Panc1 (cell line): ENCODE data around the gene CNOT1. TPM values are rescaled to one million over a fixed set of nuclear protein-coding genes. Genes with fewer than 3 reads are reported as not detected.

Source experiments
- ATAC-seq: fragments of 200-7000 bp; cut with Tn5 transposase; 2 replicates; pipeline ENCODE4 v1.9.1; 2020; ENCODE audit warnings: mild to moderate bottlenecking, moderate library complexity
- BruUV-seq: library from RNA; stranded (reverse); fragments of 400-500 nt; replicated peaks from 2 replicates; lab custom pipeline; 2021; lab: Mats Ljungman, UMichigan
- CTCF ChIA-PET: fragments of 300-600 bp; sonication (Branson Sonifier 250); formaldehyde crosslinking; loops from one replicate; lab custom pipeline; 2022; ENCODE audit warnings: antibody characterized with exemption; lab: Charles Lee
- POLR2A ChIA-PET: fragments of 300-600 bp; sonication (Branson Sonifier 250); formaldehyde crosslinking; loops from one replicate; lab custom pipeline; 2022; ENCODE audit warnings: antibody characterized with exemption; lab: Charles Lee
- DNase-seq: peaks from one replicate; pipeline ENCODE4 v3.0.0-alpha.2; 2010; ENCODE audit warnings: low read depth, low spot score
- H3K27ac ChIP-seq: 2 replicates; pipeline ENCODE4 v1.5.1; 2011; ENCODE audit warnings: mild to moderate bottlenecking, low read length, inconsistent platforms
- H3K27me3 ChIP-seq: fragments of 200-500 bp; sonication (Bioruptor generic); 2 replicates; pipeline ENCODE4 v1.6.0; 2014; ENCODE audit warnings: low read length, inconsistent platforms; ENCODE audit not compliant: control insufficient read depth, insufficient read depth
- H3K36me3 ChIP-seq: fragments of 200-500 bp; sonication (Bioruptor generic); 2 replicates; pipeline ENCODE4 v1.5.1; 2014; ENCODE audit warnings: inconsistent platforms, mild to moderate bottlenecking, low read length, moderate library complexity; ENCODE audit not compliant: control insufficient read depth, insufficient read depth
- H3K4me1 ChIP-seq: 2 replicates; pipeline ENCODE4 v1.5.1; 2011; ENCODE audit warnings: inconsistent platforms, mild to moderate bottlenecking, low read length, moderate library complexity; ENCODE audit not compliant: control insufficient read depth, insufficient read depth
- H3K4me3 ChIP-seq, 2 experiments: 2 replicates each; pipeline ENCODE4 v1.5.1; 2011 to 2012; ENCODE audit warnings: low read depth in 2 of 2, low read length in 2 of 2, mild to moderate bottlenecking in 2 of 2, inconsistent platforms in 1 of 2, moderate library complexity in 1 of 2
- H3K9me3 ChIP-seq: fragments of 200-500 bp; sonication (Bioruptor generic); 2 replicates; pipeline ENCODE4 v1.5.1; 2014; ENCODE audit warnings: low read depth, mild to moderate bottlenecking, inconsistent platforms, low read length, moderate library complexity; ENCODE audit not compliant: control insufficient read depth, insufficient read depth
- POLR2AphosphoS5 ChIP-seq: IDR thresholded peaks from 2 replicates; pipeline ENCODE4 v1.6.1; 2012; ENCODE audit warnings: mild to moderate bottlenecking, low read depth, low read length, moderate library complexity
- SIN3A ChIP-seq: IDR thresholded peaks from 2 replicates; pipeline ENCODE4 v1.6.1; 2012; ENCODE audit warnings: low read depth, mild to moderate bottlenecking, low read length, moderate library complexity, borderline replicate concordance; ENCODE audit not compliant: insufficient read depth
- TCF7L2 ChIP-seq: IDR thresholded peaks from 2 replicates; pipeline ENCODE4 v1.6.1; 2011; ENCODE audit warnings: mild to moderate bottlenecking, low read depth, low read length, inconsistent platforms
- in situ Hi-C: cut with HindIII; loops from 2 replicates; pipeline ENCODE4 v1.10.0; 2016; ENCODE audit warnings: low sequenced_read_pairs, low pct_unique_long_range_greater_than_20kb
- intact Hi-C: fragments of 100-400 bp; cut with micrococcal nuclease; formaldehyde crosslinking; loops from one replicate; pipeline ENCODE4 v1.10.0; 2022; ENCODE audit not compliant: unreplicated experiment
- total RNA-seq: library from RNA; stranded (reverse); gene quantifications from one replicate; pipeline ENCODE4 v1.2.1, GENCODE V29; 2021; ENCODE audit not compliant: unreplicated experiment
- TF ChIP-seq, protein P1 (sequence below): fragments of 450-650 bp; IDR thresholded peaks from 2 replicates; pipeline ENCODE4 v1.5.1; 2017; ENCODE audit warnings: mild to moderate bottlenecking
- TF ChIP-seq, protein P2 (sequence below), 2 experiments: IDR thresholded peaks; 2 replicates each; pipeline ENCODE4 v1.6.1; 2011 to 2012; ENCODE audit warnings: low read depth in 2 of 2, control low read depth in 1 of 2, low read length in 1 of 2, mild to moderate bottlenecking in 1 of 2, moderate library complexity in 1 of 2; ENCODE audit not compliant: insufficient read depth in 1 of 2

CNOT1 gene
- total RNA-seq, 1 experiment from 2014 or later: 170 TPM

DNA sequence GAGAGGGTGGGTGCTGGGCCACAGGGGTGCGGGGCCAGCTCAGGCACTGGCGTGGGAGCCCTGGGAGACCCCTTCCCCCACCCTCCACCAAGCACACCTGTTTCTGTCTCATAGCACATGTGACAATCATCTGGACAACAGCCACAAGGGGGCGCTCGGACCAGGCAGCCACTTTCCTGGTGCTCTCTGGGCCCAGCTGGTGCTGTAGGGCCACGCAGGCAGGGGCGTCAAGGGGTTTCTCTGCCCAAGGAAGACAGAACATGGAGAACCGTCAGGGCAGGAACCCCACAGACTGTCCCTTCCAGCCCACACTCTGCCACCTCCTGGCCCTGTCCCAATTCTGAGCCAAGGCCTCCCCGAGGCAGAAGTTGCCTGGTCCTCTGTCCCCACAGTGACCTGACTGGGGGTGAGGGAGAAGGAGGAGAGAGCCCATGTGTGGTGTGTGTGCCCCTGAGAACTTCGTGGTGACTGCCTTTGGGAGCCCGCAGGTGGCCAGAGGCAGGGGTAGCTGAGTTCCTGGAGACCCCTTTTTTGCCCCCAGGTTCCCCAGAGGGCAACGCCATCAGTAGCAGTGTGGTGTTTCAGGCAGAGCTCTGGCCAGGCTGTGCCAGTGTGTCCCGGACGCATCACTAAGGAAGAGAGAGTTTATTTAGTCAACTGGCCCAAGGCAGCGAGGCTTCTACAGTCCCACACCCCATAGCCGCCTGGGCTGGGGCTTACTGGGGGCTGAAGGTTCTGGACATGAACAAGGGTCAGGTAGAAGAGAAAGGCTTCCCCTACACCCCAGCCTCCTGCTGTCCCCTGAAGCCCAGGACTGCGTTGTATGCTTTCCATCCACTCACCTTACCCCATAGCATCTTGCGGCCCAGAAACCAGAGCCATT, 117.5 kb downstream of the CNOT1 start:
- intact Hi-C loops (loop anchor here (5.0 kb wide), 2 partner anchors 150 to 245 kb away; no protein-coding TSS in a partner anchor), in situ Hi-C loops (no loop called here)
- no peaks in the 10 kb centered on the region; the same call in none of the 2 replicates for H3K36me3 ChIP-seq
- ChIA-PET POLR2A (no interaction called here), CTCF (no interaction called here)
- BruUV-seq: no TSS peak
- no peak overlapping the region for H3K27ac ChIP-seq
- no peaks in the 10 kb centered on the region for H3K27me3 ChIP-seq
- ATAC-seq: peak; percentile 44
- H3K4me3 ChIP-seq: no peak overlapping the region
- H3K4me1 ChIP-seq: peaks cover 6% of the 10 kb centered on the region; the same call in 1 of the 2 replicates
- no peak for DNase-seq
- no peak for TF ChIP-seq SIN3A
- TF ChIP-seq, protein P1, sequence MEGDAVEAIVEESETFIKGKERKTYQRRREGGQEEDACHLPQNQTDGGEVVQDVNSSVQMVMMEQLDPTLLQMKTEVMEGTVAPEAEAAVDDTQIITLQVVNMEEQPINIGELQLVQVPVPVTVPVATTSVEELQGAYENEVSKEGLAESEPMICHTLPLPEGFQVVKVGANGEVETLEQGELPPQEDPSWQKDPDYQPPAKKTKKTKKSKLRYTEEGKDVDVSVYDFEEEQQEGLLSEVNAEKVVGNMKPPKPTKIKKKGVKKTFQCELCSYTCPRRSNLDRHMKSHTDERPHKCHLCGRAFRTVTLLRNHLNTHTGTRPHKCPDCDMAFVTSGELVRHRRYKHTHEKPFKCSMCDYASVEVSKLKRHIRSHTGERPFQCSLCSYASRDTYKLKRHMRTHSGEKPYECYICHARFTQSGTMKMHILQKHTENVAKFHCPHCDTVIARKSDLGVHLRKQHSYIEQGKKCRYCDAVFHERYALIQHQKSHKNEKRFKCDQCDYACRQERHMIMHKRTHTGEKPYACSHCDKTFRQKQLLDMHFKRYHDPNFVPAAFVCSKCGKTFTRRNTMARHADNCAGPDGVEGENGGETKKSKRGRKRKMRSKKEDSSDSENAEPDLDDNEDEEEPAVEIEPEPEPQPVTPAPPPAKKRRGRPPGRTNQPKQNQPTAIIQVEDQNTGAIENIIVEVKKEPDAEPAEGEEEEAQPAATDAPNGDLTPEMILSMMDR: peak; percentile 90
- TF ChIP-seq, protein P2, sequence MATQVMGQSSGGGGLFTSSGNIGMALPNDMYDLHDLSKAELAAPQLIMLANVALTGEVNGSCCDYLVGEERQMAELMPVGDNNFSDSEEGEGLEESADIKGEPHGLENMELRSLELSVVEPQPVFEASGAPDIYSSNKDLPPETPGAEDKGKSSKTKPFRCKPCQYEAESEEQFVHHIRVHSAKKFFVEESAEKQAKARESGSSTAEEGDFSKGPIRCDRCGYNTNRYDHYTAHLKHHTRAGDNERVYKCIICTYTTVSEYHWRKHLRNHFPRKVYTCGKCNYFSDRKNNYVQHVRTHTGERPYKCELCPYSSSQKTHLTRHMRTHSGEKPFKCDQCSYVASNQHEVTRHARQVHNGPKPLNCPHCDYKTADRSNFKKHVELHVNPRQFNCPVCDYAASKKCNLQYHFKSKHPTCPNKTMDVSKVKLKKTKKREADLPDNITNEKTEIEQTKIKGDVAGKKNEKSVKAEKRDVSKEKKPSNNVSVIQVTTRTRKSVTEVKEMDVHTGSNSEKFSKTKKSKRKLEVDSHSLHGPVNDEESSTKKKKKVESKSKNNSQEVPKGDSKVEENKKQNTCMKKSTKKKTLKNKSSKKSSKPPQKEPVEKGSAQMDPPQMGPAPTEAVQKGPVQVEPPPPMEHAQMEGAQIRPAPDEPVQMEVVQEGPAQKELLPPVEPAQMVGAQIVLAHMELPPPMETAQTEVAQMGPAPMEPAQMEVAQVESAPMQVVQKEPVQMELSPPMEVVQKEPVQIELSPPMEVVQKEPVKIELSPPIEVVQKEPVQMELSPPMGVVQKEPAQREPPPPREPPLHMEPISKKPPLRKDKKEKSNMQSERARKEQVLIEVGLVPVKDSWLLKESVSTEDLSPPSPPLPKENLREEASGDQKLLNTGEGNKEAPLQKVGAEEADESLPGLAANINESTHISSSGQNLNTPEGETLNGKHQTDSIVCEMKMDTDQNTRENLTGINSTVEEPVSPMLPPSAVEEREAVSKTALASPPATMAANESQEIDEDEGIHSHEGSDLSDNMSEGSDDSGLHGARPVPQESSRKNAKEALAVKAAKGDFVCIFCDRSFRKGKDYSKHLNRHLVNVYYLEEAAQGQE (IDR thresholded peaks at IDR 0.05; ENCODE audit: insufficient read depth in 1 of 2, low read depth in 2 of 2, low read length in 1 of 2): no peak
- no peaks in the 10 kb centered on the region for H3K9me3 ChIP-seq

DNA sequence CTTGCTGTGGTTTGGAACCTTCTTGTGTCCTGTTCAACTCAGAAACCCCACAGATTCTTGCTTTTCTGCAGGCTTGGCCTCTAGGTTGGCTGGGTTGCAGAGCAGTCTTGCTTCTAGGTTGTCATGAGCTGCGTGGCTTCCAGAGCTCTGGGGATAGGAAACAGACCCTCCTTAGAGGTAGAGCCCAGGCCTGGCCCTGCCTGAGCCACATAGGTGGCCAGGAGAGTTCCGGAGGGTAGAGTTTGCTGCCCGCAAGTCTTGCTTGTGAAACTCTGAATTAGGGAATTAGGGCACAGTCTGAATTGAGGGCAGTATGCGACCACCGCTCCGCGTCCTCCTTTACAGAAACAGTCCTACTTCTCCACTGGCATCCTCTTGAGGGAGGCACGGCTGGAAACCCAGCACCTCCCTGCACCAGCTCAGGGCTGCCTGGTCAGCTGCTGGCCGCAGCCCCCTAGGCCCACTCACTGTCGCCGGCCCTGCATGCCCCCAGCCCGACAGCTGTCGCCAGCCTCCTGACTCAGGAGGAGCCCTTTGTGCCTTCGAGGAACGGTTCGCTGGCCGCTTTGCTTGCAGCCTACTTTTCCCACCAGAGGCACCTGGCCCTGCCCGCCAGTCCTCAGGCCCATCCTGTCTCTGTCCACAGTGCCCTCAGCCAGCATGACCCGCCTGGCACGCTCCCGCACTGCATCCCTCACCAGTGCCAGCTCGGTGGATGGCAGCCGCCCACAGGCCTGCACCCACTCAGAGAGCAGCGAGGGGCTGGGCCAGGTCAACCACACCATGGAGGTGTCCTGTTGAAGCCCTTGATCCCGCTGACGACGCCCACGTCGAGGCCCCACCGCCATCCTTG, 118.6 kb downstream of the CNOT1 start:
- POLR2A ChIA-PET: no interaction called here
- H3K27me3 ChIP-seq: no peaks in the 10 kb centered on the region
- intact Hi-C loops: loop anchor here (5.0 kb wide), 2 partner anchors 151 to 246 kb away; no protein-coding TSS in a partner anchor

More for the DNA sequence above, 118.6 kb downstream of the CNOT1 start:
- Histone ChIP-seq H3K4me3 (no peak overlapping the region), H3K27ac (no peak overlapping the region), H3K36me3 (no peaks in the 10 kb centered on the region), H3K9me3 (no peaks in the 10 kb centered on the region), H3K4me1 (no peaks in the 10 kb centered on the region)
- in situ Hi-C loops: no loop called here
- TF ChIP-seq, protein P1: no peak
- TF ChIP-seq SIN3A (no peak), POLR2AphosphoS5 (no peak), TCF7L2 (no peak)
- TF ChIP-seq, protein P2 (IDR thresholded peaks at IDR 0.05; ENCODE audit: insufficient read depth in 1 of 2, low read depth in 2 of 2, low read length in 1 of 2): no peak
- ATAC-seq: no peak
- no peak for DNase-seq
- CTCF ChIA-PET: no interaction called here
- BruUV-seq: no TSS peak
